K562 (cell line): ENCODE measurements around the gene PNMT. TPM values are rescaled to one million over a fixed set of nuclear protein-coding genes. Genes with fewer than 3 reads are reported as not detected.

Experiments
- ATAC-seq: fragments of 200-7000 bp; cut with Tn5 transposase; 3 replicates; pipeline ENCODE4 v1.9.1; 2020; ENCODE audit warnings: moderate library complexity
- BruUV-seq: library from RNA; stranded (reverse); fragments of 400-500 nt; replicated peaks from 2 replicates; lab custom pipeline; 2021; lab: Mats Ljungman, UMichigan
- CTCF ChIA-PET: fragments of 300-600 bp; formaldehyde crosslinking; extraction: SDS; loops from one replicate; lab custom pipeline; 2021; ENCODE audit warnings: low intra/inter-chr PET ratio; lab: Yijun Ruan, JAX
- POLR2A ChIA-PET: fragments of 300-600, 350-650 bp; sonication (Branson Sonifier 250); formaldehyde crosslinking; extraction: SDS; loops from one replicate; lab custom pipeline; 2021; ENCODE audit warnings: antibody characterized with exemption, inconsistent platforms; lab: Yijun Ruan, JAX
- DNase-seq, 4 experiments: peaks; one replicate each; pipeline versions ENCODE4 v3.0.0 to v3.0.0-alpha.2; 2011 to 2018; ENCODE audit warnings: low spot score in 3 of 4, mixed read lengths in 3 of 4; ENCODE audit errors: extremely low read depth in 1 of 4
- FAIRE-seq: peaks from 2 replicates; lab custom pipeline; 2011; peaks lifted over from hg19 to GRCh38; lab: Jason Lieb, UNC
- H2AFZ ChIP-seq: 2 replicates; pipeline ENCODE4 v1.6.0; 2011; ENCODE audit warnings: low read depth, low read length, control low read depth, inconsistent platforms
- H3K27ac ChIP-seq: fragments of 200-600 bp; 3 replicates; pipeline ENCODE4 v1.8.0; 2011; ENCODE audit warnings: low read depth, mild to moderate bottlenecking, control low read depth, inconsistent platforms, low read length, moderate library complexity, mixed read lengths; ENCODE audit errors: extremely low read depth
- H3K27me3 ChIP-seq, 2 experiments: fragments of 300-600 bp in 1 of 2; 2 replicates in 1 of 2; 3 replicates in 1 of 2; pipeline versions ENCODE4 v1.6.0 to v1.8.0; 2011; ENCODE audit warnings: inconsistent platforms in 2 of 2, low read length in 2 of 2, mild to moderate bottlenecking in 1 of 2, mixed read lengths in 1 of 2, moderate library complexity in 1 of 2; ENCODE audit not compliant: control insufficient read depth in 2 of 2, insufficient read depth in 2 of 2
- H3K36me3 ChIP-seq: fragments of 300-600 bp; 3 replicates; pipeline ENCODE4 v1.8.0; 2011; ENCODE audit warnings: mild to moderate bottlenecking, low read length, inconsistent platforms; ENCODE audit not compliant: control insufficient read depth, insufficient read depth
- H3K4me1 ChIP-seq, 2 experiments: fragments of 200-600 bp in 1 of 2; replicated peaks in 1 of 2; 2 replicates in 1 of 2; 3 replicates in 1 of 2; pipeline versions ENCODE4 v1.5.1 to v1.8.0; 2011; ENCODE audit warnings: inconsistent platforms in 2 of 2, low read length in 2 of 2, mild to moderate bottlenecking in 1 of 2, mixed read lengths in 1 of 2, moderate library complexity in 1 of 2; ENCODE audit not compliant: control insufficient read depth in 2 of 2, insufficient read depth in 2 of 2
- H3K4me2 ChIP-seq: 2 replicates; pipeline ENCODE4 v1.6.1; 2011; ENCODE audit warnings: low read length, control low read depth, inconsistent platforms, mixed read lengths; ENCODE audit not compliant: insufficient read depth
- H3K4me3 ChIP-seq: fragments of 200-600 bp; sonication (generic), shearing (Covaris generic); 2 replicates; pipeline ENCODE4 v1.5.1; 2016; ENCODE audit warnings: control low read depth, inconsistent platforms
- H3K79me2 ChIP-seq: fragments of 200-600 bp; 3 replicates; pipeline ENCODE4 v1.8.0; 2011; ENCODE audit warnings: low read length, inconsistent platforms; ENCODE audit not compliant: control insufficient read depth, insufficient read depth
- H3K9ac ChIP-seq, 2 experiments: 2 replicates each; pipeline versions ENCODE4 v1.6.0 to v1.6.1; 2011; ENCODE audit warnings: low read depth in 2 of 2, low read length in 2 of 2, control low read depth in 1 of 2, inconsistent platforms in 1 of 2, mild to moderate bottlenecking in 1 of 2, mixed read lengths in 1 of 2; ENCODE audit not compliant: insufficient read depth in 1 of 2
- H3K9me1 ChIP-seq: one replicate; pipeline ENCODE4 v1.6.0; 2011; ENCODE audit warnings: inconsistent platforms, mild to moderate bottlenecking, low read length, moderate library complexity; ENCODE audit not compliant: control insufficient read depth, insufficient read depth
- H3K9me3 ChIP-seq: replicated peaks from 2 replicates; pipeline ENCODE4 v1.5.1; 2011; ENCODE audit warnings: low read depth, low read length, inconsistent platforms; ENCODE audit not compliant: control insufficient read depth, insufficient read depth
- H4K20me1 ChIP-seq: replicated peaks from 2 replicates; pipeline ENCODE4 v1.6.1; 2011; ENCODE audit warnings: low read length, inconsistent platforms, mixed read lengths; ENCODE audit not compliant: control insufficient read depth, insufficient read depth
- CREBBP ChIP-seq: IDR thresholded peaks from one replicate; pipeline ENCODE4 v1.6.1; 2012; ENCODE audit warnings: low read depth, mild to moderate bottlenecking, control low read depth, inconsistent platforms, low read length
- HDAC6 ChIP-seq: IDR thresholded peaks from 2 replicates; pipeline ENCODE4 v1.6.1; 2012; ENCODE audit warnings: low read depth, mild to moderate bottlenecking, control low read depth, inconsistent platforms, low read length, moderate library complexity
- HMG20A ChIP-seq: fragments of 450-650 bp; formaldehyde crosslinking; conservative IDR thresholded peaks from 2 replicates; pipeline ENCODE4 v1.4.0; 2020; ENCODE audit warnings: mild to moderate bottlenecking, mixed read lengths
- KDM4B ChIP-seq, 2 experiments: fragments of 450-650 bp in 1 of 2; sonication (generic) in 1 of 2; IDR thresholded peaks; 2 replicates each; pipeline ENCODE4 v1.6.1; 2016 to 2017; ENCODE audit warnings: borderline replicate concordance in 2 of 2, antibody characterized with exemption in 1 of 2, low read depth in 1 of 2, mild to moderate bottlenecking in 1 of 2
- MAFG ChIP-seq: fragments of 450-650 bp; conservative IDR thresholded peaks from 2 replicates; pipeline ENCODE4 v1.6.1; 2016; ENCODE audit warnings: missing genetic modification characterization, missing compliant biosample characterization
- TAL1 ChIP-seq: fragments of 450-650 bp; IDR thresholded peaks from 2 replicates; pipeline ENCODE4 v1.6.1; 2016; ENCODE audit warnings: mild to moderate bottlenecking
- U2AF1 ChIP-seq: fragments of 200-400 bp; formaldehyde crosslinking; optimal IDR thresholded peaks from 2 replicates; pipeline ENCODE3; 2017; ENCODE audit warnings: mild to moderate bottlenecking, low read depth, low read length, moderate library complexity
- ZNF23 ChIP-seq: fragments of 250-450 bp; sonication (Bioruptor Pico); IDR thresholded peaks from 2 replicates; pipeline ENCODE4 v1.4.0; 2020; ENCODE audit warnings: mild to moderate bottlenecking
- WGBS: fragments of 100-300 bp; shearing (Covaris generic); methylation state at CpG from one replicate; pipeline ENCODE4 v1.1.6; 2016; ENCODE audit warnings: low coverage, mixed read lengths; ENCODE audit not compliant: insufficient coverage; ENCODE audit errors: missing lambda C conversion rate; 5-methylcytosine and 5-hydroxymethylcytosine counted together
- in situ Hi-C: fragments of 300-500 bp; cut with MboI; formaldehyde crosslinking; loops from 4 replicates; pipeline ENCODE4 v1.15.0; 2018; ENCODE audit warnings: inconsistent platforms, mixed read lengths
- intact Hi-C: fragments of 100-400 bp; cut with micrococcal nuclease; formaldehyde crosslinking; loops from 2 replicates; pipeline ENCODE4 v1.14.2; 2022
- polyA plus RNA-seq, 8 experiments: library from polyadenylated mRNA; depleted of rRNA in 4 of 8; stranded (reverse) in 5 of 8; unstranded in 3 of 8; fragments of >200 nt; fragmentation: Nextera tagmentation in 2 of 8; fragmentation: Illumina TruSeq in 1 of 8; extraction: Ambion mirVana in 2 of 8; extraction: Trizol in 1 of 8; gene quantifications; 2 replicates each; pipeline versions ENCODE4 v1.2.1 to v1.2.3, GENCODE V29; 2011 to 2014; ENCODE audit warnings: inconsistent platforms in 1 of 8, missing spikeins in 1 of 8
- total RNA-seq, 7 experiments: library from RNA; depleted of rRNA in 6 of 7; stranded (reverse); fragments of >200 nt in 6 of 7; fragmentation: Illumina TruSeq in 2 of 7; extraction: Trizol in 2 of 7; gene quantifications; 2 replicates each; pipeline versions ENCODE4 v1.2.1 to v1.2.3, GENCODE V29; 2011 to 2021; ENCODE audit warnings: low replicate concordance in 1 of 7
- TF ChIP-seq, protein P1 (sequence below): fragments of 200-800 bp; sonication (Bioruptor generic); IDR thresholded peaks from 2 replicates; pipeline ENCODE4 v1.6.1; 2016; ENCODE audit warnings: missing genetic modification characterization, missing compliant biosample characterization
- TF ChIP-seq, protein P2 (sequence below): sonication (generic); formaldehyde crosslinking; IDR thresholded peaks from 2 replicates; pipeline ENCODE4 v1.4.0; 2020; ENCODE audit warnings: mild to moderate bottlenecking, missing genetic modification reagents
- TF ChIP-seq, protein P3 (sequence below): fragments of 450-650 bp; IDR thresholded peaks from 2 replicates; pipeline ENCODE4 v1.6.1; 2016

Gene PNMT
- total and polyA plus RNA-seq, 9 of the 15 experiments (the other 6 are each of a cell fraction or from before 2014, with no cell fraction given): 0.55 to 18.1 (median 5.8) TPM

DNA sequence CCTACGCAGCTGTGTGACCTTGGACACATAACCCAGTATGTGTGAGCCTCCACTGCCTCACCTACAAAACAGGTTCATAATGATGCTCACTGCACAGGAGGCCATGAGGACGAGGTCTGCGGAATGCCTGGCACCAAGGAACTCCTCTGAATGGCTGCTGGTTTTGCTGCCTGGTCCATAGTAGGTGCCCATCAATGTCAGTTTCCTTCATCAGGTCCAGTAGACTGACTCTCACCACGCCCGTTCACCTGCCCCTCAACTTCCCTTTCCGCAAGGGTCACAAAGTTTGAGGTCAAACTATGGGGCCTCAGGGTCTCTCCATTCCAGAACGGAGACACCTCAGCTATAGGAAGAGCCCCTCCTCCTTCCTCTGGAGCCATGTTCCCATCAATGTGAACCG, 8.8 kb downstream of the PNMT start:
- in situ Hi-C loops: no loop called here
- no peaks in the 10 kb centered on the region for H3K9me3 ChIP-seq
- no peak for ATAC-seq
- BruUV-seq: no TSS peak
- H3K4me2 ChIP-seq: no peak overlapping the region
- H3K27me3 ChIP-seq: no peaks in the 10 kb centered on the region
- no peaks in the 10 kb centered on the region; the same call in 1 of the 2 replicates for H4K20me1 ChIP-seq
- FAIRE-seq: no peak
- no peak overlapping the region for H3K27ac ChIP-seq
- H3K9ac ChIP-seq: no peak overlapping the region; a peak in 1 of 4 replicates
- no peak for DNase-seq
- H3K4me3 ChIP-seq: no peak overlapping the region
- peaks cover 30 to 60% of the 10 kb centered on the region in 2 experiments; a peak in 4 of 5 replicates for H3K4me1 ChIP-seq
- no peaks in the 10 kb centered on the region for H3K79me2 ChIP-seq
- CTCF ChIA-PET: no interaction called here
- H2AFZ ChIP-seq: no peak overlapping the region
- no peaks in the 10 kb centered on the region for H3K9me1 ChIP-seq
- TF ChIP-seq ZNF23 (no peak), KDM4B (IDR thresholded peaks at IDR 0.05; ENCODE audit: borderline replicate concordance in 2 of 2, low read depth in 1 of 2) (no peak), HMG20A (no peak), TAL1 (no peak), HDAC6 (no peak), MAFG (no peak), U2AF1 (no peak), CREBBP (no peak)
- TF ChIP-seq, protein P1, sequence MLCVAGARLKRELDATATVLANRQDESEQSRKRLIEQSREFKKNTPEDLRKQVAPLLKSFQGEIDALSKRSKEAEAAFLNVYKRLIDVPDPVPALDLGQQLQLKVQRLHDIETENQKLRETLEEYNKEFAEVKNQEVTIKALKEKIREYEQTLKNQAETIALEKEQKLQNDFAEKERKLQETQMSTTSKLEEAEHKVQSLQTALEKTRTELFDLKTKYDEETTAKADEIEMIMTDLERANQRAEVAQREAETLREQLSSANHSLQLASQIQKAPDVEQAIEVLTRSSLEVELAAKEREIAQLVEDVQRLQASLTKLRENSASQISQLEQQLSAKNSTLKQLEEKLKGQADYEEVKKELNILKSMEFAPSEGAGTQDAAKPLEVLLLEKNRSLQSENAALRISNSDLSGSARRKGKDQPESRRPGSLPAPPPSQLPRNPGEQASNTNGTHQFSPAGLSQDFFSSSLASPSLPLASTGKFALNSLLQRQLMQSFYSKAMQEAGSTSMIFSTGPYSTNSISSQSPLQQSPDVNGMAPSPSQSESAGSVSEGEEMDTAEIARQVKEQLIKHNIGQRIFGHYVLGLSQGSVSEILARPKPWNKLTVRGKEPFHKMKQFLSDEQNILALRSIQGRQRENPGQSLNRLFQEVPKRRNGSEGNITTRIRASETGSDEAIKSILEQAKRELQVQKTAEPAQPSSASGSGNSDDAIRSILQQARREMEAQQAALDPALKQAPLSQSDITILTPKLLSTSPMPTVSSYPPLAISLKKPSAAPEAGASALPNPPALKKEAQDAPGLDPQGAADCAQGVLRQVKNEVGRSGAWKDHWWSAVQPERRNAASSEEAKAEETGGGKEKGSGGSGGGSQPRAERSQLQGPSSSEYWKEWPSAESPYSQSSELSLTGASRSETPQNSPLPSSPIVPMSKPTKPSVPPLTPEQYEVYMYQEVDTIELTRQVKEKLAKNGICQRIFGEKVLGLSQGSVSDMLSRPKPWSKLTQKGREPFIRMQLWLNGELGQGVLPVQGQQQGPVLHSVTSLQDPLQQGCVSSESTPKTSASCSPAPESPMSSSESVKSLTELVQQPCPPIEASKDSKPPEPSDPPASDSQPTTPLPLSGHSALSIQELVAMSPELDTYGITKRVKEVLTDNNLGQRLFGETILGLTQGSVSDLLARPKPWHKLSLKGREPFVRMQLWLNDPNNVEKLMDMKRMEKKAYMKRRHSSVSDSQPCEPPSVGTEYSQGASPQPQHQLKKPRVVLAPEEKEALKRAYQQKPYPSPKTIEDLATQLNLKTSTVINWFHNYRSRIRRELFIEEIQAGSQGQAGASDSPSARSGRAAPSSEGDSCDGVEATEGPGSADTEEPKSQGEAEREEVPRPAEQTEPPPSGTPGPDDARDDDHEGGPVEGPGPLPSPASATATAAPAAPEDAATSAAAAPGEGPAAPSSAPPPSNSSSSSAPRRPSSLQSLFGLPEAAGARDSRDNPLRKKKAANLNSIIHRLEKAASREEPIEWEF (CRISPR knock-in tag): no peak
- TF ChIP-seq, protein P2, sequence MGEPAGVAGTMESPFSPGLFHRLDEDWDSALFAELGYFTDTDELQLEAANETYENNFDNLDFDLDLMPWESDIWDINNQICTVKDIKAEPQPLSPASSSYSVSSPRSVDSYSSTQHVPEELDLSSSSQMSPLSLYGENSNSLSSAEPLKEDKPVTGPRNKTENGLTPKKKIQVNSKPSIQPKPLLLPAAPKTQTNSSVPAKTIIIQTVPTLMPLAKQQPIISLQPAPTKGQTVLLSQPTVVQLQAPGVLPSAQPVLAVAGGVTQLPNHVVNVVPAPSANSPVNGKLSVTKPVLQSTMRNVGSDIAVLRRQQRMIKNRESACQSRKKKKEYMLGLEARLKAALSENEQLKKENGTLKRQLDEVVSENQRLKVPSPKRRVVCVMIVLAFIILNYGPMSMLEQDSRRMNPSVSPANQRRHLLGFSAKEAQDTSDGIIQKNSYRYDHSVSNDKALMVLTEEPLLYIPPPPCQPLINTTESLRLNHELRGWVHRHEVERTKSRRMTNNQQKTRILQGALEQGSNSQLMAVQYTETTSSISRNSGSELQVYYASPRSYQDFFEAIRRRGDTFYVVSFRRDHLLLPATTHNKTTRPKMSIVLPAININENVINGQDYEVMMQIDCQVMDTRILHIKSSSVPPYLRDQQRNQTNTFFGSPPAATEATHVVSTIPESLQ: no peak
- TF ChIP-seq, protein P3, sequence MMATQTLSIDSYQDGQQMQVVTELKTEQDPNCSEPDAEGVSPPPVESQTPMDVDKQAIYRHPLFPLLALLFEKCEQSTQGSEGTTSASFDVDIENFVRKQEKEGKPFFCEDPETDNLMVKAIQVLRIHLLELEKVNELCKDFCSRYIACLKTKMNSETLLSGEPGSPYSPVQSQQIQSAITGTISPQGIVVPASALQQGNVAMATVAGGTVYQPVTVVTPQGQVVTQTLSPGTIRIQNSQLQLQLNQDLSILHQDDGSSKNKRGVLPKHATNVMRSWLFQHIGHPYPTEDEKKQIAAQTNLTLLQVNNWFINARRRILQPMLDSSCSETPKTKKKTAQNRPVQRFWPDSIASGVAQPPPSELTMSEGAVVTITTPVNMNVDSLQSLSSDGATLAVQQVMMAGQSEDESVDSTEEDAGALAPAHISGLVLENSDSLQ: no peak
- TF ChIP-seq, all 486 proteins: peak for 0
- POLR2A ChIA-PET: interaction anchor here (1.4 to 1.6 kb wide), 2 partner anchors 10 to 11 kb away, joined by 6 to 12 read pairs; partner anchors contain the start of gene PGAP3
- WGBS: 68% methylated on average over 8 of the region's 8 CpGs
- intact Hi-C loops: no loop called here
- peaks cover 5% of the 10 kb centered on the region; the same call in 2 of the 3 replicates for H3K36me3 ChIP-seq
